Left colon (tissue), 2 donors: ENCODE data around the gene KRTAP2-1. TPM values are rescaled to one million over a fixed set of nuclear protein-coding genes. Genes with fewer than 3 reads are reported as not detected.
"Not testable (repeated sequence)": the region's sequence is repeated elsewhere in the genome, so short reads cannot be mapped to it uniquely, and the experiment has no call there.

Source experiments
- ATAC-seq: fragments of 200-7000 bp; cut with Tn5 transposase; one replicate; pipeline ENCODE4 v1.9.1; 2020; ENCODE audit warnings: mild to moderate bottlenecking, moderate library complexity
- DNase-seq, 2 donors: peaks; one replicate each; pipeline ENCODE4 v3.0.0-alpha.2; 2020
- intact Hi-C, 2 donors: fragments of 100-400 bp; cut with DNase I in 1 of 2; cut with micrococcal nuclease in 1 of 2; formaldehyde crosslinking; loops; one replicate each; pipeline versions ENCODE4 v1.11.2 to v1.14.0; 2022; cut with DNase I, micrococcal nuclease
- total RNA-seq, 2 donors: library from RNA; stranded (reverse); fragmentation: NEBNext Ultra II Directional; extraction: Animal tissue kit (Norgen Biotek cat#: 25700); gene quantifications; one replicate each; pipeline ENCODE4 v1.2.1, GENCODE V29; 2021
- donor health status: DM: no; HTN: no; CAD: no.
- donor health status: DM: yes; HTN: yes; CAD: no.

The KRTAP2-1 gene
- total RNA-seq, 2 donors from 2014 or later: not detected

DNA sequence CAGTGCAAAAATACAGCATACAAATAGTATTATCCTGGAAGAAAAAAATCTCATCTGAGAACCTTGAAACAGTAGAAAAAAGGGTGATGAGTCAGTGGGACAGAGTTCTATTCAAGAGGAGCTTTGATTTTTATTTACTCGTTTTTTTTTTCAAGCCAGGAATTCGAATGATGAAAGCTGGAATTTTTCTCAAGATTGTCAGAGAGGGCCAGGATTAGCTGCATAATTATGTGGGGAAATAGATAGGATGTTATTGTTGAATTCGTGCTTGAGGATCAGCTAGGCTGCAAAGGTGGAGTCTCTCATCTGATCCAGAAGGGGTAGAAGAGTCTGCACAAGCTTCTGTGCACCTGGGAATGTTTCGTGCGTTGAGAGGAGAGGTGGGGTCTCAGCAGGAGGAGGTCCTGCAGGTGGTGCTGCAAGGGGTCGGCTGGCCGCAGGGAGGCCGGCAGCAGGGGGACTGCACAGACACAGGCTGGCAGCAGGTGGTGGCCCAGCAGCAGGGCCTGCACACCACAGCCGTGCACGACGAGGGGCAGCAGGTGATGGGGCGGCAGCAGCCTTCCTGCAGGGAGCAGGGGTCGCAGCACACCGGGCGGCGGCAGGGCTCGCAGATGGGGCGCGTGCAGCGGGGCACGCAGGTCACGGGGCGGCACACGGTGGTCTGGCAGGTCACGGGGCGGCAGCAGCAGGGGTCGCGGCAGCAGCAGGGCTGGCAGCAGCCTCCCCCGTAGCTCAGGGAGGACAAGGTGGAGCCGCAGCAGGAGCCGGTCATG is 12.3 kb upstream of the KRTAP2-1 start:
- intact Hi-C loops, DNase-seq, ATAC-seq: not testable (repeated sequence)

DNA sequence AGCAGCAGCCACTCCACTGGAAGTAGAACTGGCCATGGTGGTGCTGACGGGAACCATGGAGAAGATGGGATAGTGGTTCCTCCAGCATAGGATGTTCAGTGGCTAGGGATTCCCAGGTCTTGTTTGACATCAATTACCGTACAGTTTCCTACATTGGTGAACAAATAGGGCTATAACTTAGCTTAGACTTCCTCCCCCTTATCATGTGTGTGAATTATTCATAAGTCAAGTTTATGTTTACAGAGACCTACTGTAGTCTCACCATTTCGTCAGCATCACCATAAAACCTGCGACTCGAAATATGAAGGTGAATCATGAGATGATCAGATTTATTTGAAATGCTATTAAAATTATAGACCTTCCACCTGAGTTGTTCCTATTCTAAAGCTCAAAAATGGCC is 11.6 kb upstream of the KRTAP2-1 start:
- DNase-seq (no peak), ATAC-seq (no peak)
- intact Hi-C loops: no loop called here

DNA sequence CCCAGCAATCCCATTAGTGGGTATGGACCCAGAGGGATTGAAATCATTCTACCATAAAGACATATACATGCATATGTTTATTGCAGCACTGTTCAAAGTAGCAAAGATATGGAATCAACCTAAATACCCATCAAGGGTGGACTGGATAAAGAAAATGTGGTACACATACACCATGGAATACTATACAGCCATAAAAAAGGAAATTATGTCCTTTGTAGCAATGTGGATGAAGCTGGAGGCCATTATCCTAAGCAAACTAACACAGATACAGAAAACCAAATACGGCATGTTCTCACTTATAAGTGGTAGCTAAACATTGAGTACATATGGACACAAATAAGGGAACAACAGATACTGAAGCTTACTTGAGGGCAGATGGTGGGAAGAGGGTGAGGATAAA is 10.4 kb upstream of the KRTAP2-1 start:
- DNase-seq (no peak), ATAC-seq (no peak)
- intact Hi-C loops: no loop called here

DNA sequence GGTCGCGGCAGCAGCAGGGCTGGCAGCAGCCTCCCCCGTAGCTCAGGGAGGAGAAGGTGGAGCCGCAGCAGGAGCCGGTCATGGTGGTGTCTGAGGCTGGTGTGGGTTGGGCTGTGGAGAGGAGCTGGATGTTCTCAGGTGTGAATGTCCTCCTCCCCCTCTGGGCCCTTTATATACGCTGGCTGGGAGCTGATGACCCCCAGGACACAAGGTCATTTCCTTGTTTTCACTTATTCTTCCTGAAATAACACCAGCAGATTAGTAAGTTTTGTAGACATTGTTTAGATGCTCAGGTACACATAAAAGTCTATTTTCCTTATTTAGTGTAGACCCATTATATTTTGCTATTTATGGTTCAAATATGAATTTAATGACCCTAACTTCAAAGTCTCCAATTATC is 8.0 kb upstream of the KRTAP2-1 start, which contains the start of gene KRTAP2-2:
Gene KRTAP2-2 (minus strand): TSS at position 101 of the 400 bp plus-strand sequence. CDS start 19 bp downstream, at position 82.
- ATAC-seq, intact Hi-C loops, DNase-seq: not testable (repeated sequence)

DNA sequence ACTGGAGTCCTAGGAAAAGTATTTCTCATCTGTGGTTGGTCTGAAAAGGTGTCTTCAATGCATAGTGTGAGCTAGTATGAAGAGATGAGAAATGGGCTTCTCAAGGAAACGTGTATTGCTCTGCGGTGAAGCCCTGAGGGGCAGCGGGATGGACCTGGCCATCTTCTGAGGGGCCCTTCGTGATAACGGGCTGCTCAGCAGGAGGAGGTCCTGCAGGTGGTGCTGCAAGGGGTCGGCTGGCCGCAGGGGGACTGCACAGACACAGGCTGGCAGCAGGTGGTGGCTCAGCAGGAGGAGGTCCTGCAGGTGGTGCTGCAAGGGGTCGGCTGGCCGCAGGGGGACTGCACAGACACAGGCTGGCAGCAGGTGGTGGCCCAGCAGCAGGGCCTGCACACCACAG is 7.4 kb upstream of the KRTAP2-1 start:
- intact Hi-C loops, ATAC-seq, DNase-seq: not testable (repeated sequence)

DNA sequence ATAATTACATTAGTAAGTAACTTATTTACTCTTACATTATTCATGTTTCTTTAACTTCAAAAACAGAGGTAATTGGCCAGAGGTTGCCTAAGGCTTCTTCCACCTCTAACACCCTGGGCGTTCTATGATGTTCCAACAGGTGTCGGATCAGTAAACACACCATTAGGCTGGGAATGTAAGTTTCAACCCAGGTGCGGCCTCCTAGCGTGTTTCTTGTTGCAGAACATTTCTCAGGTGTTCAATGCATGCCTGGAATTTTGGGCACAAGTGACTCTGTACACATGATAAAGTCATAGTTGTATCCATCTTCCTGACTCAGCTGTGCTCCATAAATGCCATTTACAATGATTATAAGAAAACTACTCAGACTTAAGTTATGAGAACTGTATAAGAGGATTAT is 6.9 kb upstream of the KRTAP2-1 start:
- intact Hi-C loops: no loop called here
- ATAC-seq: no peak
- no peak for DNase-seq

DNA sequence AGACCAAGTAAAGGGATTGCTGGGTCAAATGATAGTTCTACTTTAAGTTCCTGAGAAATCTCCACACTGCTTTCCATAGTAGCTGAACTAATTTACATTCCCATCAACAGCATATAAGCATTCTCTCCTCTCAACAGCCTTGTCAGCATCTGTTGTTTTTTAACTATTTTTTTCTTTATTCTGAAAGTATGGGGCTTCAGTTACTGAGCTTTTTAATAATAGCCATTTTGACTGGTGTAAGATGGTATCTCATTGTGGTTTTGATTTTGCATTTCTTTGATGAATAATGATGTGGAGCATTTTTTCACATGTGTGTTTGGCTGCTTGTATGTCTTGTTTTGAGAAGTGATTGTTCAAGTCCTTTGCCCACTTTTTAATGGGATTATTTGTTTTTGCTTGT is 5.5 kb upstream of the KRTAP2-1 start:
- intact Hi-C loops: no loop called here
- no peak for ATAC-seq
- DNase-seq: no peak

DNA sequence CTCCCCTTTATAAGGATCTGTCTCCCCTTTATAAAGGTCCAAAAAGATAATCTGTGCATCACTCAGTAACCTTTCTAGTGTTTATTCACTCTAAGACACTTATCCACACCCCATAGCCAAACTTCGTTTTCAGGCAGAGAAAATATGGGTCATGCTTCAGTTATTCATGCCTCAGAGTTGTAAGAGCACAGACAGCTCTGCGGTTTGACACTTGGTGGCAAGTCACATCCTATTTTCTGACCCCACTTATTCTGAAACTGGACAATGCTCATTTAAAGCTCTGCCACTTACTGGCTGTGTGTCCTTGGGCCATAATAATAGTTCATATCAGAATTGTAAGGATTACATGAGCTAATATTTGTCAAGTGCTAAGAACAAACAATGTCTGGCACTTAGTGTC is 2.0 kb upstream of the KRTAP2-1 start:
- DNase-seq: no peak
- intact Hi-C loops: no loop called here
- ATAC-seq: no peak

DNA sequence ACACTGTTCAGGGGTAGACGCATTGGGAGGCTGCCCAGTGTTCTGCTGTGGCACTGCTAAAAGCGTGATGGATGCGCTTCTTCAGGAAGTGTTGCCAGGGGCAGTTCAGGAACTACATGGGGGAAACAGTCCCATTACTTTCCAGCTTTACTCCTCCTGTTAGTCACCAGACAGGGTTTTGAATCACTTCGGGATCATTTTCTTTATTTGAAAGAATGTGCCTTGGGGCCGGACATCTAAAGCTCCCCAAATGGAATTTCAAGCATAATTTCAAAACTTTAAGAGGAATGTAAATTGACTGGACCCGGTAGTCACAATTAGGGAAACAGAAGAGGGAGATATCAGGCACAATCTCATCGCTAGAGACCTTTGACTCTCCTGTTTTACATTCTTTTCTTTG is 1.3 kb upstream of the KRTAP2-1 start:
- ATAC-seq: no peak
- intact Hi-C loops: no loop called here

DNA sequence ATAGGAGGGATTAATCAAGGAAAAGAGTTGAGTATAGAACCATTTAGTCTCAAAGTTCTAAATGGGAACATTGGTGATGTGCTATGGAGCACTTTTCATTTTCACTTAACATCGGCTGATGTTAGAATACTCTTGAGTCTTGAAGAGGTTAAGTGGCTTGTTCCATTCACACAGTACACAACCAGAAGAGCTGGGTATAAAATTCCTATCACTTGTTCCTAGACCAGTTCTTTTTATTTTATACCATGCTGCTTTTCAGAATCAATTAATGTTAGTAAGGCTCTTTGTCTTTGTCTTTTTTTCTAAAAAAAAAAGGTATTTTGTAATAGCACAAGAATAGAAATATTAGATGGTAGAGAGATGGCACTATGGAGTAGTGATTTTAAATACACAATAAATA is 4.2 kb downstream of the KRTAP2-1 start:
- no peak for DNase-seq
- ATAC-seq: no peak
- intact Hi-C loops: no loop called here

More for the DNA sequence above, 1.3 kb upstream of the KRTAP2-1 start:
- no peak for DNase-seq

DNA sequence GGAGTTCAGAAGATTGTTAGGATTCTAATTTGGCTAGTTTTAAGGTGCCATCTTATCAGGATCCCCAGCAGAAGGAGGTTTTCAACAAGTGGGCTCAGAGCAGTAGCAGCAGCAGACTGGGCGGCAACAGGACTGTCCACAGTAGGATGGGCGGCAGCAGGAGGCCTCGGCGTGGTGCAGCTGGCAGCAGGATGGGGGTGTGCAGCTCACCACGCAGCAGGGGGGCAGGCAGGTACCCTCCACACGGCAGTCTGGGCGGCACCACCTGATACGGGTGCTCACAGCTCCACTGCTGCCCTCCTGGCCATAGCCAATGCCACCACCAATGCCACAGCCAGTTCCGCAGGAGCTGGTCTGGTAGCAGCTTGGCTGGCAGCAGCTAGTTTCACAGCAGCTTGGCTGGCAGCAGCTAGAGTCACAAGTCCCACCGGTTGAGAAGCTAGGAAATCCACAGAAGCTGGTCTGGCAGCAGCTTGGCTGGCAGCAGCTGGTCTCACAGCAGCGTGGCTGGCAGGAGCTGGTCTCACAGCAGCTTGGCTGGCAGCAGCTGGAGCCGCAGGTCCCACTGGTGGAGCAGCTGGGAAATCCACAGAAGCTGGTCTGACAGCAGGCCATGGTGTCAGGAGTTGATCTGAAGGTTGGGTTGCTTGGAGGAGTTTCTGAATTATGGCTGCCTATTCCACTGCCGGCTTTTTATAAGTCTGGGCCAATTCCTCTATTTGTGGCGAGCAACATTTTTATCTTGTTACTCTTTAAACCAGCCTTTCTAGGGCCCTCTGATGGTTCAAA is 6.1 kb downstream of the KRTAP2-1 start, which contains the start of gene KRTAP1-1:
Gene KRTAP1-1 (minus strand): TSS at position 668 of the 789 bp plus-strand sequence. CDS start 53 bp downstream, at position 615.
- intact Hi-C loops, DNase-seq, ATAC-seq: not testable (repeated sequence)

DNA sequence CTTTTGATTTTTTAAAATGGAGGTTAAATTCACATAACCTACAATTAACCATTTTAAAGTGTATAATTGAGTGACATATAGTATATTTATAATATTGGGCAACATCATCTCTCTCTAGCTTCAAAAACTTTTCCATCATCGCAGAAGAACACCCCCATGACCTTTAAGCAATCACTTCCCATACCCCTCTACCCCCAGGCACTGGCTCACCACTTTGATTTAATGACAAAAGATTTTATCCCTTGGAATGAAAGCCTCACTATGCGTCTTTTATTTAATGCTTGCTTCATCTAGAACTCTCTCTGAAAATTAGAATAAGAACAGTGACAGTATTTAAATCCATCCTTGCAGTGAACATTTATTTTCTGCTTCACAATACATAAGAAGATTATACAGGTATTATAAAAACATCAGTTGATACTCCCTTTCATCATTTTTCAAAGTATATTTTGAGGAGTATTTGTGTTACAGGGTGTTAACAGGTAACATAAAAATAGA is 9.2 kb downstream of the KRTAP2-1 start:
- DNase-seq: no peak
- ATAC-seq: no peak
- intact Hi-C loops: no loop called here

DNA sequence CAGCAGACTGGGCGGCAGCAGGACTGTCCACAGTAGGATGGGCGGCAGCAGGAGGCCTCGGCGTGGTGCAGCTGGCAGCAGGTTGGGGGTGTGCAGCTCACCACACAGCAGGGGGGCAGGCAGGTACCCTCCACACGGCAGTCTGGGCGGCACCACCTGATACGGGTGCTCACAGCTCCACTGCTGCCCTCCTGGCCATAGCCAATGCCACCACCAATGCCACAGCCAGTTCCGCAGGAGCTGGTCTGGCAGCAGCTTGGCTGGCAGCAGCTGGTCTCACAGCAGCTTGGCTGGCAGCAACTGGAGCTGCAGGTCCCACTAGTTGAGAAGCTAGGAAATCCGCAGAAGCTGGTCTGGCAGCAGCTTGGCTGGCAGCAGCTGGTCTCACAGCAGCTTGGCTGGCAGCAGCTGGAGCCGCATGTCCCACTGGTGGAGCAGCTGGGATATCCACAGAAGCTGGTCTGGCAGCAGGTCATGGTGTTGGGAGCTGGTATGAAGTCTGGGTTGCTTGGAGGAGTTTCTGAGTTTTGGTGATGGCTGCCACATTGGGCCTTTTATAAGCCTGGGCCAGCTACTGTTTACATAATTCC is 12.7 kb downstream of the KRTAP2-1 start, which contains the start of gene KRTAP1-3:
Gene KRTAP1-3 (minus strand): TSS at position 529 of the 590 bp plus-strand sequence. CDS start 53 bp downstream, at position 476.
- intact Hi-C loops, DNase-seq, ATAC-seq: not testable (repeated sequence)

DNA sequence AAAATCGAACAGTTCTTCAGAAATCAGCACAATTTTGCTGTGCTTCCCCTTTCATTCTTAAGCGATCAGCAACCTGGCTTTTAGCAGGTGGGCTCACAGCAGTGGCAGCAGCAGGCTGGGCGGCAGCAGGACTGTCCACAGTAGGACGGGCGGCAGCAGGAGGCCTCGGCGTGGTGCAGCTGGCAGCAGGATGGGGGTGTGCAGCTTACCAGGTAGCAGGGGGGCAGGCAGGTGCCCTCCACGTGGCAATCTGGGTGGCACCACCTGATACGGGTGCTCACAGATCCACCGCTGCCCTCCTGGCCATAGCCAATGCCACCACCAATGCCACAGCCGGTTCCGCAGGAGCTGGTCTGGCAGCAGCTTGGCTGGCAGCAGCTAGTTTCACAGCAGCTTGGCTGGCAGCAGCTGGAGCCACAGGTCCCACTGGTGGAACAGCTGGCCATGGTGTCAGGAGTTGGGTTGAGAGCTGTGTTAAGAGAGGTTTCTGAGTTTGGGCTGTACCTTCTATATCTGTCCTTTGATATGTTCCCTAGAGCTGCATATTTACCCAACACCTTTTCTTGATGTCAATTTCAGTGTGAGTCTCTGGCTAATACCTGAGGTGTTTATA is 17.4 kb downstream of the KRTAP2-1 start, which contains the start of gene KRTAP1-4:
Gene KRTAP1-4 (minus strand): TSS at position 563 of the 613 bp plus-strand sequence. CDS start 117 bp downstream, at position 446.
- DNase-seq (no peak), ATAC-seq (no peak)
- intact Hi-C loops: no loop called here

DNA sequence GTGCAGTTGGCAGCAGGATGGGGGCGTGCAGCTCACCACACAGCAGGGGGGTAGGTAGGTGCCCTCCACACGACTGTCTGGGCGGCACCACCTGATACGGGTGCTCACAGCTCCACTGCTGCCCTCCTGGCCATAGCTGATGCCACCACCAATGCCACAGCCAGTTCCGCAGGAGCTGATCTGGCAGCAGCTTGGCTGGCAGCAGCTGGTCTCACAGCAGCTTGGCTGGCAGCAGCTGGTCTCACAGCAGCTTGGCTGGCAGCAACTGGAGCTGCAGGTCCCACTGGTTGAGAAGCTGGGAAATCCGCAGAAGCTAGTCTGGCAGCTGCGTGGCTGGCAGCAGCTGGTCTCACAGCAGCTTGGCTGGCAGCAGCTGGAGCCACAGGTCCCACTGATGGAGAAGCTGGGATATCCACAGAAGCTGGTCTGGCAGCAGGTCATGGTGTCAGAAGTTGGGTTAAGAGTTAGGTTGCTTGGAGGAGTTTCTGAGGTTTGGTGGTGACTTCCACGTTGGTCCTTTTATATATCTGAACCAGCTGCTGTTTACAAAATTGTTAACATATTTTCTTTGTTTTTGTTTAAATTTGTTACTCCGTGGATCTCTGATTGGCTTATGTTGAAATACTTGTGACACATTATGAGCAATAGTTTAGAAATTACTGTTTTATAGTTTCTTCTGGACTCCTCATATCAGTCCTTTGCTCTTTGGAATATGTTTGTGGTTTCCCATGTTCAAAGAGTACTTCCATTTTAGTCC is 20.2 kb downstream of the KRTAP2-1 start, which contains the start of gene KRTAP1-5:
Gene KRTAP1-5 (minus strand): TSS at position 494 of the 757 bp plus-strand sequence. CDS start 53 bp downstream, at position 441.
- ATAC-seq: no peak
- intact Hi-C loops: no loop called here
- DNase-seq: no peak

DNA sequence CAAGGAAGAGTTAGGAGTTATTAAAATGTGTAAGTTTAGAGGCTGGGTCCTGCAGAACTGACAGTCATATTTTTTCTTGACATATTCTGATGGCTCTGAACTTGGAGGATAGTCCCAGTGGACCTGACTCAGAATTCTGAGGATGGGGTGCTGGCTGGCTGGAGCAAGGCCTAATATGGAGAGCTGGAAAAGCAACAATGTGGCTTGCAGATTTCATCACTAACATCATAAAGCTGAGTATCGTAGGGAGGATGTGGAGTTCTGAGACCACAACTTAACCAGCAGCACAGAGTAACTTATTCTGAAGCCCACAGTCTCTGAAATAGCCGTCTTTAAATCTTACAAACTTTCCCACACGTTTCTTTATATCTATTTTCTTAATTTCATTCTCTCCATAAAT is 22.4 kb downstream of the KRTAP2-1 start:
- intact Hi-C loops: no loop called here
- no peak for ATAC-seq

DNA sequence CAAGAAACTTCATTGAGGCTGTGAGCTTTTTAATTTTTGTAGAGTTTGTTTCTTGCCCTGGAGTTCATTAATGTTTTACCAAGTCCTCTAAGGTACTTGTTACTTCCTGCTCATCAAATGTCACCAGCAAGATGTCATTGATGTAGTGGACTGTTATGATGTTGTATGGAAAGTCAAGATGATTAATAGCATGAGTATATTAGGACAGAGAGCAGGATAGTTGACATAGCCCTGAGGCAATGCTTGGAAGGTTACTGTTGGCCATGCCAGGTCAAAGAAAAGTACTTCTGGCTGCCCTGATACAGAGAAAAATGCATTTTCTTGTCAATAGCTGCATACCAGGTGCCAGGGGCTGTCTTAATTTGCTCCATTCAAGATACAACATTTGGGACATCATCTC is 26.8 kb downstream of the KRTAP2-1 start:
- no peak for ATAC-seq
- intact Hi-C loops: no loop called here
- no peak for DNase-seq

More for the DNA sequence above, 22.4 kb downstream of the KRTAP2-1 start:
- no peak for DNase-seq

DNA sequence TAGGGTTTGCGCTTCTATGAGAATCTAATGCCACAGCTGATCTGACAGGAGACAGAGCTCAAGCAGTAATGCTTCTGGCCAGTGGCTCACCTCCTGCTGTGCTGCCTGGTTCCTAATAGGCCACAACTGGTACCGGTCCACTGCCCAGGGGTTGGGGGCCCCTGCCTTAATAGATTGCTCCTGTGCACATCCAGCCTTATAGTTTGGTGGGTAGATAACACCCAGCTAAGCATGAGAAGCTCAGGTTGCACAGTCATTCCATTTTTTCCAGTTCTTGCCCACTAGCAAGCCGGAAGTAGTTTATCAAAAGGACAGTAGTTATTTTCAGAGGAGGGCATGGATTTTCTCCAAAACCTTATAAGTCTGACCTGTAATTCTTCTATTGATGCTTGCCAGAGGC is 27.7 kb downstream of the KRTAP2-1 start:
- ATAC-seq (no peak), DNase-seq (no peak)
- intact Hi-C loops: no loop called here
